ENCODE data around the gene ARHGAP24.
"Not testable (repeated sequence)": the region's sequence is repeated elsewhere in the genome, so short reads cannot be mapped to it uniquely, and the experiment has no call there.

The ARHGAP24 gene

GRCh38 chr4:85905761-85906160 is 430.8 kb downstream of the ARHGAP24 start:
- no peak overlapping the region for H3K27ac ChIP-seq (ENCODE audit: low read depth, low read length)
- no peak overlapping the region for H3K9ac ChIP-seq (ENCODE audit: low read depth, low read length)
- H3K27me3 ChIP-seq (ENCODE audit: insufficient read depth, low read length) = no peaks in the 10 kb centered on the region
- 97% methylated on average over 1 of the region's 2 CpGs for WGBS
- no peaks in the 10 kb centered on the region for H3K36me3 ChIP-seq (ENCODE audit: insufficient read depth, low read length)
- no peak overlapping the region for H3K4me3 ChIP-seq (ENCODE audit: low read length)
- no peaks in the 10 kb centered on the region for H3K9me3 ChIP-seq (ENCODE audit: insufficient read depth, low read depth, low read length)
- H3K4me1 ChIP-seq (ENCODE audit: insufficient read depth, low read length) = no peaks in the 10 kb centered on the region

GRCh38 chr4:85907001-85907400 is 432.1 kb downstream of the ARHGAP24 start:
- H3K4me1 ChIP-seq (ENCODE audit: insufficient read depth, low read length) = no peaks in the 10 kb centered on the region
- no peak overlapping the region for H3K4me3 ChIP-seq (ENCODE audit: low read length)
- no peaks in the 10 kb centered on the region for H3K36me3 ChIP-seq (ENCODE audit: insufficient read depth, low read length)
- no peaks in the 10 kb centered on the region for H3K27me3 ChIP-seq (ENCODE audit: insufficient read depth, low read length)
- H3K27ac ChIP-seq (ENCODE audit: low read depth, low read length) = no peak overlapping the region
- no peak overlapping the region for H3K9ac ChIP-seq (ENCODE audit: low read depth, low read length)
- H3K9me3 ChIP-seq (ENCODE audit: insufficient read depth, low read depth, low read length) = no peaks in the 10 kb centered on the region
- 93% methylated on average over 2 of the region's 2 CpGs for WGBS

- Histone ChIP-seq H3K36me3 (ENCODE audit: insufficient read depth, low read length) (no peaks in the 10 kb centered on the region), H3K4me3 (ENCODE audit: low read length) (no peak overlapping the region), H3K9ac (ENCODE audit: low read depth, low read length) (no peak overlapping the region), H3K9me3 (ENCODE audit: insufficient read depth, low read depth, low read length) (no peaks in the 10 kb centered on the region), H3K27me3 (ENCODE audit: insufficient read depth, low read length) (no peaks in the 10 kb centered on the region), H3K4me1 (ENCODE audit: insufficient read depth, low read length) (no peaks in the 10 kb centered on the region), H3K27ac (ENCODE audit: low read depth, low read length) (no peak overlapping the region)
- WGBS = 93% methylated on average over 10 of the region's 10 CpGs
Measured at GRCh38 chr4:85909851-85910250, 434.9 kb downstream of the ARHGAP24 start.

- Histone ChIP-seq H3K4me1 (ENCODE audit: insufficient read depth, low read length) (no peaks in the 10 kb centered on the region), H3K36me3 (ENCODE audit: insufficient read depth, low read length) (no peaks in the 10 kb centered on the region), H3K4me3 (ENCODE audit: low read length) (no peak overlapping the region), H3K9ac (ENCODE audit: low read depth, low read length) (no peak overlapping the region), H3K27ac (ENCODE audit: low read depth, low read length) (no peak overlapping the region), H3K9me3 (ENCODE audit: insufficient read depth, low read depth, low read length) (no peaks in the 10 kb centered on the region), H3K27me3 (ENCODE audit: insufficient read depth, low read length) (no peaks in the 10 kb centered on the region)
- 95% methylated on average over 7 of the region's 7 CpGs for WGBS
Measured at GRCh38 chr4:85910985-85911384, 436.0 kb downstream of the ARHGAP24 start.

- Histone ChIP-seq H3K27me3 (ENCODE audit: insufficient read depth, low read length) (no peaks in the 10 kb centered on the region), H3K4me3 (ENCODE audit: low read length) (no peak overlapping the region), H3K9me3 (ENCODE audit: insufficient read depth, low read depth, low read length) (no peaks in the 10 kb centered on the region), H3K4me1 (ENCODE audit: insufficient read depth, low read length) (no peaks in the 10 kb centered on the region), H3K9ac (ENCODE audit: low read depth, low read length) (no peak overlapping the region), H3K27ac (ENCODE audit: low read depth, low read length) (no peak overlapping the region), H3K36me3 (ENCODE audit: insufficient read depth, low read length) (no peaks in the 10 kb centered on the region)
- whole genome bisulfite sequencing = 97% methylated on average over 5 of the region's 5 CpGs
Measured at GRCh38 chr4:85913931-85914694, 439.2 kb downstream of the ARHGAP24 start.

GRCh38 chr4:85915570-85915969 is 440.6 kb downstream of the ARHGAP24 start:
- H3K9ac ChIP-seq (ENCODE audit: low read depth, low read length) = not testable (repeated sequence)
- WGBS = 86% methylated on average over 4 of the region's 6 CpGs

GRCh38 chr4:85919200-85919887 is 444.4 kb downstream of the ARHGAP24 start:
- no peaks in the 10 kb centered on the region for H3K27me3 ChIP-seq (ENCODE audit: insufficient read depth, low read length)
- no peaks in the 10 kb centered on the region for H3K9me3 ChIP-seq (ENCODE audit: insufficient read depth, low read depth, low read length)
- 89% methylated on average over 5 of the region's 6 CpGs for WGBS
- no peaks in the 10 kb centered on the region for H3K36me3 ChIP-seq (ENCODE audit: insufficient read depth, low read length)
- no peaks in the 10 kb centered on the region for H3K4me1 ChIP-seq (ENCODE audit: insufficient read depth, low read length)
- H3K27ac ChIP-seq (ENCODE audit: low read depth, low read length) = no peak overlapping the region
- no peak overlapping the region for H3K4me3 ChIP-seq (ENCODE audit: low read length)
- no peak overlapping the region for H3K9ac ChIP-seq (ENCODE audit: low read depth, low read length)

More at GRCh38 chr4:85915570-85915969, 440.6 kb downstream of the ARHGAP24 start:
- H3K27me3 ChIP-seq (ENCODE audit: insufficient read depth, low read length); H3K9me3 ChIP-seq (ENCODE audit: insufficient read depth, low read depth, low read length); H3K4me3 ChIP-seq (ENCODE audit: low read length); H3K27ac ChIP-seq (ENCODE audit: low read depth, low read length); H3K4me1 ChIP-seq (ENCODE audit: insufficient read depth, low read length); H3K36me3 ChIP-seq (ENCODE audit: insufficient read depth, low read length): not testable (repeated sequence)

- H3K27ac ChIP-seq (ENCODE audit: low read depth, low read length) = no peak overlapping the region
- H3K9ac ChIP-seq (ENCODE audit: low read depth, low read length) = no peak overlapping the region
- 92% methylated on average over 6 of the region's 6 CpGs for WGBS
- peaks cover 14% of the 10 kb centered on the region; the same call in 1 of the 2 replicates for H3K4me1 ChIP-seq (ENCODE audit: insufficient read depth, low read length)
- H3K27me3 ChIP-seq (ENCODE audit: insufficient read depth, low read length) = no peaks in the 10 kb centered on the region
- H3K4me3 ChIP-seq (ENCODE audit: low read length) = no peak overlapping the region
- no peaks in the 10 kb centered on the region for H3K9me3 ChIP-seq (ENCODE audit: insufficient read depth, low read depth, low read length)
- H3K36me3 ChIP-seq (ENCODE audit: insufficient read depth, low read length) = no peaks in the 10 kb centered on the region
Measured at GRCh38 chr4:85925071-85925470, 450.1 kb downstream of the ARHGAP24 start.

- Histone ChIP-seq H3K27ac (ENCODE audit: low read depth, low read length) (no peak overlapping the region), H3K9me3 (ENCODE audit: insufficient read depth, low read depth, low read length) (no peaks in the 10 kb centered on the region), H3K9ac (ENCODE audit: low read depth, low read length) (no peak overlapping the region), H3K36me3 (ENCODE audit: insufficient read depth, low read length) (no peaks in the 10 kb centered on the region), H3K4me3 (ENCODE audit: low read length) (no peak overlapping the region), H3K4me1 (ENCODE audit: insufficient read depth, low read length) (peaks cover 37% of the 10 kb centered on the region), H3K27me3 (ENCODE audit: insufficient read depth, low read length) (no peaks in the 10 kb centered on the region)
- WGBS = 89% methylated on average over 5 of the region's 5 CpGs
Measured at GRCh38 chr4:85928775-85929591, 454.0 kb downstream of the ARHGAP24 start.

- peak overlapping the region; percentile 26; the same call in 1 of the 2 replicates for H3K27ac ChIP-seq (ENCODE audit: low read depth, low read length)
- H3K36me3 ChIP-seq (ENCODE audit: insufficient read depth, low read length) = no peaks in the 10 kb centered on the region
- 15% methylated on average over 9 of the region's 10 CpGs for WGBS
- H3K27me3 ChIP-seq (ENCODE audit: insufficient read depth, low read length) = no peaks in the 10 kb centered on the region
- H3K9ac ChIP-seq (ENCODE audit: low read depth, low read length) = no peak overlapping the region
- H3K9me3 ChIP-seq (ENCODE audit: insufficient read depth, low read depth, low read length) = no peaks in the 10 kb centered on the region
- H3K4me3 ChIP-seq (ENCODE audit: low read length) = peak overlapping the region; percentile 13
- peaks cover 37% of the 10 kb centered on the region for H3K4me1 ChIP-seq (ENCODE audit: insufficient read depth, low read length)
Measured at GRCh38 chr4:85929961-85930665, 455.2 kb downstream of the ARHGAP24 start.

Data from HUES64 (cell line).